ENCODE results near the gene NR6A1. TPM values are rescaled to one million over a fixed set of nuclear protein-coding genes. Genes with fewer than 3 reads are reported as not detected.

Gene NR6A1
- total RNA-seq, 1 donor from 2014 or later = 302 TPM

DNA sequence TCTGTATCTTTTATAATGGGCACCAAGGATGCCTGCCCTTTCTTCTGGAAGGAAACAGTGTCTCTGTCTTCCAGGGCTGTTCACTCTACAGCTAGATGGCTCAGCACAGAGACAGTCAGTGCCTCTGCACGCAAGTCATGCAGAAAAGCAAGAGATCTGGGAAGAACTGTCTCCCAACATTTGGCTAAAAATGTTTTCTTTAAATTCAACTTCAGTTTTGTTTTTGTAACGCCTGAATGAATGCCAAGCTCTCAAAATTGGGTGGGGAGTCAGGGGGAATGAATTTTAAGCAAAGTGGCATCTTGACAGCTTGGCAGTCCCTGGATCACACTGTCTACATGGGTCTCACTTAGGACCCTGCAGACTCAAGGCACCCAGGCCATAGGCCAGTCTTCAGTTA lies 18.4 kb upstream of the NR6A1 start:
- peaks cover 9% of the 10 kb centered on the region for H3F3A ChIP-seq (ENCODE audit: low read depth)
- H3K9ac ChIP-seq = no peak overlapping the region
- DNase-seq (ENCODE audit: low spot score) = no peak
- H3K4me3 ChIP-seq = no peak overlapping the region
- no peaks in the 10 kb centered on the region for H3K27me3 ChIP-seq
- no peak overlapping the region for H3K27ac Mint-ChIP-seq
- no peak overlapping the region for H3K27ac ChIP-seq
- H3K4me3 Mint-ChIP-seq = no peak overlapping the region
- H3K27me3 Mint-ChIP-seq (ENCODE audit: insufficient read depth, low read depth) = peaks cover 3% of the 10 kb centered on the region
- no peaks in the 10 kb centered on the region for H3K9me3 ChIP-seq (ENCODE audit: low read depth)
- H3K79me2 ChIP-seq (ENCODE audit: low read depth) = no peaks in the 10 kb centered on the region
- H4K20me1 ChIP-seq (ENCODE audit: low read depth) = no peaks in the 10 kb centered on the region
- H2AFZ ChIP-seq (replicated peaks) = no peak overlapping the region
- H3K4me2 ChIP-seq = no peak overlapping the region
- H3K4me1 ChIP-seq = peaks cover 7% of the 10 kb centered on the region
- no peaks in the 10 kb centered on the region for H3K36me3 Mint-ChIP-seq
- TF ChIP-seq EZH2phosphoT487 (IDR thresholded peaks at IDR 0.05) (no peak), EZH2 (IDR thresholded peaks at IDR 0.05) (no peak)
- TF ChIP-seq, protein P1, sequence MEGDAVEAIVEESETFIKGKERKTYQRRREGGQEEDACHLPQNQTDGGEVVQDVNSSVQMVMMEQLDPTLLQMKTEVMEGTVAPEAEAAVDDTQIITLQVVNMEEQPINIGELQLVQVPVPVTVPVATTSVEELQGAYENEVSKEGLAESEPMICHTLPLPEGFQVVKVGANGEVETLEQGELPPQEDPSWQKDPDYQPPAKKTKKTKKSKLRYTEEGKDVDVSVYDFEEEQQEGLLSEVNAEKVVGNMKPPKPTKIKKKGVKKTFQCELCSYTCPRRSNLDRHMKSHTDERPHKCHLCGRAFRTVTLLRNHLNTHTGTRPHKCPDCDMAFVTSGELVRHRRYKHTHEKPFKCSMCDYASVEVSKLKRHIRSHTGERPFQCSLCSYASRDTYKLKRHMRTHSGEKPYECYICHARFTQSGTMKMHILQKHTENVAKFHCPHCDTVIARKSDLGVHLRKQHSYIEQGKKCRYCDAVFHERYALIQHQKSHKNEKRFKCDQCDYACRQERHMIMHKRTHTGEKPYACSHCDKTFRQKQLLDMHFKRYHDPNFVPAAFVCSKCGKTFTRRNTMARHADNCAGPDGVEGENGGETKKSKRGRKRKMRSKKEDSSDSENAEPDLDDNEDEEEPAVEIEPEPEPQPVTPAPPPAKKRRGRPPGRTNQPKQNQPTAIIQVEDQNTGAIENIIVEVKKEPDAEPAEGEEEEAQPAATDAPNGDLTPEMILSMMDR (IDR thresholded peaks at IDR 0.05) = no peak
- H3K36me3 ChIP-seq = no peaks in the 10 kb centered on the region
- H3K9me3 Mint-ChIP-seq = no peaks in the 10 kb centered on the region
- H3K4me1 Mint-ChIP-seq = peaks cover 8% of the 10 kb centered on the region

DNA sequence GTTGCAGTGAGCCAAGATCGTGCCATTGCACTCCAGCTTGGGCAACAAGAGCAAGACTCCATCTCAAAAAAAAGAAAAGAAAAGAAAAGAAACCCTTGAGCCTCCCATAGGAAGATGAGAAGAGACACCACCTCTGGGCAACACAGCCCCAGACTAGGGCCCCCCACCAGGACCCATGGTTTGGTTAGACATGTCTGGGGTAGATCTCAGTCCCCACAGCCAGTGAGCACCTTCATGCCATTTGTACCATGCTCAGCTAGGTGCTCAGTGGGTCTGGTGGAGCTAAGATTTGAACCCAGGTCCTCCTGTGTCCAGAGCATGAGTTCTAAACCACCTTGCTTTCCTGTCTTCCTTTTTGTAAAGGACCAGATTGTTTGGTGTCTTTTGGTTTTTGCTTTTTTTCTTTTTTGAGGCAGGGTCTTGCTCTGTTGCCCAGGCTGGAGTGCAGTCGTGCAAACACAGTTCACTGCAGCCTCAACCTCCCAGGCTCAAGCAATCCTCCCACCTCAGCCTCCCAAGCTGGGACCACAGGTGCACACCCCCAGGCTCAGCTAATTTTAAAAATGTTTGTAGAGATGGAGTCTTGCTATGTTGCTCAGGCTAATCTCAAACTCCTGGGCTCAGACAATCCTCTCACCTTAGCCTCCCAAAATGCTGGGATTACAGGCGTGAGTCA lies 17.6 kb upstream of the NR6A1 start:
- no peak overlapping the region for H3K9ac ChIP-seq
- Mint-ChIP-seq H3K4me1 (peaks cover 8% of the 10 kb centered on the region), H3K27ac (no peak overlapping the region), H3K27me3 (ENCODE audit: insufficient read depth, low read depth) (peaks cover 3% of the 10 kb centered on the region), H3K4me3 (no peak overlapping the region), H3K36me3 (no peaks in the 10 kb centered on the region), H3K9me3 (no peaks in the 10 kb centered on the region)
- no peak overlapping the region for H3K4me2 ChIP-seq
- no peaks in the 10 kb centered on the region for H4K20me1 ChIP-seq (ENCODE audit: low read depth)
- no peak overlapping the region for H3K4me3 ChIP-seq
- peaks cover 9% of the 10 kb centered on the region for H3F3A ChIP-seq (ENCODE audit: low read depth)
- peaks cover 7% of the 10 kb centered on the region for H3K4me1 ChIP-seq
- no peak for DNase-seq (ENCODE audit: low spot score)
- no peak overlapping the region for H3K27ac ChIP-seq
- TF ChIP-seq, protein P1 (IDR thresholded peaks at IDR 0.05) = no peak
- TF ChIP-seq EZH2 (IDR thresholded peaks at IDR 0.05) (no peak), EZH2phosphoT487 (IDR thresholded peaks at IDR 0.05) (no peak)
- H3K79me2 ChIP-seq (ENCODE audit: low read depth) = no peaks in the 10 kb centered on the region
- no peaks in the 10 kb centered on the region for H3K27me3 ChIP-seq
- no peak overlapping the region for H2AFZ ChIP-seq (replicated peaks)
- no peaks in the 10 kb centered on the region for H3K9me3 ChIP-seq (ENCODE audit: low read depth)
- no peaks in the 10 kb centered on the region for H3K36me3 ChIP-seq

DNA sequence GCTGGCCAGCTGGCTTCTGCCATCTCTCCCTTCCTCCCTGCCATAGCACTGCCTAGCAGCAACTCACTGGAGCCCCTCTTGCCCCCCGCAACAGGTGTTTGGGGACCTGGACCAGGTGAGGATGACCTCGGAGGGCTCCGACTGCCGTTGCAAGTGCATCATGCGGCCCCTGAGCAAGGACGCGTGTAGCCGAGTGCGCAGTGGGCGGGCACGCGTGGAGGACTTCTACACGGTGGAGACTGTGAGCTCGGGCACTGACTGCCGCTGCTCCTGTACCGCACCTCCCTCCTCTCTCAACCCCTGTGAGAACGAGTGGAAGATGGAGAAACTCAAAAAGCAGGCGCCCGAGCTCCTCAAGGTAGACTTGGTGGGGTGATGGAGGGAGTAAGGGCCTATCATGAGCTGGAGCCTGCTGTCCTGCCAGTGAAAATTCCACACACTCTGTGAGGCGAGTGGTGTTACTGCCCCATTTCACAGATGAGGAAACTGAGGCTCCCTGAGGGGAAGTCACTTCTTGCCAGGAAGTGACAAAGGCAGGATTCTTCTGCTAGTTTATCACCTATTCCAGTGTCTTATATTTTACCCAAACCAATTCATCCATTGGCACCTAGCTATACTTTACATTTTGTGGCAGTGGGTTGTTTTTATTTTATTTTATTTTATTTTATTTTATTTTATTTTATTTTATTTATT lies 15.9 kb upstream of the NR6A1 start:
- Histone ChIP-seq H3K9ac (no peak overlapping the region), H3K9me3 (ENCODE audit: low read depth) (no peaks in the 10 kb centered on the region), H3K4me2 (no peak overlapping the region), H3K4me1 (no peaks in the 10 kb centered on the region), H3K79me2 (ENCODE audit: low read depth) (no peaks in the 10 kb centered on the region), H4K20me1 (ENCODE audit: low read depth) (no peaks in the 10 kb centered on the region), H3K4me3 (no peak overlapping the region), H3K27me3 (no peaks in the 10 kb centered on the region), H2AFZ (replicated peaks) (no peak overlapping the region), H3K36me3 (no peaks in the 10 kb centered on the region), H3K27ac (no peak overlapping the region), H3F3A (ENCODE audit: low read depth) (no peaks in the 10 kb centered on the region)
- no peaks in the 10 kb centered on the region for H3K4me1 Mint-ChIP-seq
- peaks cover 1% of the 10 kb centered on the region for H3K27me3 Mint-ChIP-seq (ENCODE audit: insufficient read depth, low read depth)
- no peak overlapping the region for H3K27ac Mint-ChIP-seq
- no peaks in the 10 kb centered on the region for H3K36me3 Mint-ChIP-seq
- H3K4me3 Mint-ChIP-seq = no peak overlapping the region
- DNase-seq (ENCODE audit: low spot score) = no peak
- no peaks in the 10 kb centered on the region for H3K9me3 Mint-ChIP-seq
- TF ChIP-seq, protein P1 (IDR thresholded peaks at IDR 0.05) = no peak
- TF ChIP-seq EZH2 (IDR thresholded peaks at IDR 0.05) (no peak), EZH2phosphoT487 (IDR thresholded peaks at IDR 0.05) (no peak)

All from neural progenitor cell (in vitro differentiated cells).